Measurements from ENCODE around the gene ADGRB3.

DNA sequence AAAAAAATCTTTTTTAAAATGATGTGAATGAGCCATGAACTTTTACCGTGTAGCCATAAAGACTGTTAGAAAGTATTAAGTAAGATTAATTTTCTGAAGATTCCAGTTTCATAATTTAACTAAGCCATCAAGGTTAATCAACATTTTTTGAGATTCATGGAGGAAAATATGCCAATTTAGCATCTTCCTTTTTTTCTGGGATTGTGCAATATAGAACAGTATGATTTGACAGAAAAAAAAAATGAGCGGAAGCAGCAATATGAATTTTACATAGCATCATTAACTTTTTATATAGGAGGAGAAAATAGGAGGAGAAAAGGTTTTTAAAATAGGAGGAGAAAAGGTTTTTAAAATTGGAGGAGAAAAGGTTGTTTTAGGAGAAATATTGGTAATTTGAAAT lies 306.3 kb downstream of the ADGRB3 start:
- TF ChIP-seq EZH2 (IDR thresholded peaks at IDR 0.05) (no peak), POLR2AphosphoS5 (IDR thresholded peaks at IDR 0.05; ENCODE audit: borderline replicate concordance, low read depth, low read length) (no peak), FOXP2 (optimal IDR thresholded peaks at IDR 0.05; ENCODE audit: control extremely low read depth, extremely low read length, insufficient read depth) (no peak)

Measured in SK-N-MC (cell line).